GM21529 (cell line): Measurements from ENCODE around the gene B4GALT6.
A peak's percentile ranks its signal among the peaks of the same experiment; 100 is the strongest.

ENCODE experiments used
- ATAC-seq: cut with Tn5 transposase; IDR thresholded peaks from one replicate; pipeline ENCODE4 v1.9.1; 2021; ENCODE audit not compliant: unreplicated experiment

Gene B4GALT6

GRCh38 chr18:31660763-31661162, 23.6 kb downstream of the B4GALT6 start:
- no peak for ATAC-seq

DNA sequence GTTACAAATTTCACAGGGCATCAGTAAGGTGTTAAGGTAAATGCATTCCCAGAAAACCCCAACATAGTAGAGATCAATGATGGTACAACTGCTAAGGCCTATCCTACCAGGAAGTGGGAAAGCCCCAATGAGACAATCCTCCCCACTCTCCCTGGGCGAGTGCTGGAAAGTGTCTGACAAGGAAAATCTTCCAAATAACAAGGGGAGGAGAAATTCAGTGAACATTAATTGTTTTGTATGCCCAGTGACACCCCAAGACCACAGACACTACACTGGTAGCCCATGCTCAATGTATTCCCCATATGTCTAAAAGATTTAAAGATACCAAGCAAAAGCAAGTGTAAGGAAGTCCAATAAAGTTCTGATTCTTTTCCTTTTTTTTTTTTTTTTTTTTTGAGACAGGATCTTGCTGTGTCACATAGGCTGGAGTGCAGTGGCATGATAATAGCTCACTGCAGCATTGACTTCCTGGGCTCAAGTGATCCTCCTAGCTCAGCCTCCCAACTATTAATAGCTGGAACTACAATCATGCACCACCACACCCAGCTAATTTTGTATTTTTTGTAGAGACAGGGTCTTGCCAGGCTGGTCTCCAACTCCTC, 24.7 kb downstream of the B4GALT6 start:
- ATAC-seq = no peak

GRCh38 chr18:31658670-31659575, 25.5 kb downstream of the B4GALT6 start:
- ATAC-seq = peak; percentile 69

- peak; percentile 75 for ATAC-seq
These were observed 26.3 kb downstream of the B4GALT6 start for GRCh38 chr18:31657823-31658669.

- no peak for ATAC-seq
These were observed 27.6 kb downstream of the B4GALT6 start for GRCh38 chr18:31656754-31657153.

DNA sequence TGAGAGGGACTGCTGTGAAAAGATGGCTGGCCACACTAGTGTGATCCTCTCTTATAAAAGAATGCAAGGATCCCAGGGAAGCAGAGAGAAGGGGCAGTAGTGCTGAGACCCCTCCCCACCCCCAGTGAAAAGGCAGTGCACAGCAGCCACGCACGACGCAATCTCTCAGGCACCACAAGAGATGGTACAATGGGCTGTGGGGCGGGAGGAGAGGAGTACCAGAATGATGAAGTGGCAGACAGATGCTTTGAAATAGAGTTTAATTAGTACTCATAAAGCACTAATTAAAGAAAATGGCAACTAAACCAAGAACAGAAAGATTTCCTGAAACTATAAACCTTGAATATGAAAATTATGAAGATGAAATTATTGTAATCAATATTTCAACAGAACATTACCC, 29.0 kb downstream of the B4GALT6 start:
- ATAC-seq = no peak

DNA sequence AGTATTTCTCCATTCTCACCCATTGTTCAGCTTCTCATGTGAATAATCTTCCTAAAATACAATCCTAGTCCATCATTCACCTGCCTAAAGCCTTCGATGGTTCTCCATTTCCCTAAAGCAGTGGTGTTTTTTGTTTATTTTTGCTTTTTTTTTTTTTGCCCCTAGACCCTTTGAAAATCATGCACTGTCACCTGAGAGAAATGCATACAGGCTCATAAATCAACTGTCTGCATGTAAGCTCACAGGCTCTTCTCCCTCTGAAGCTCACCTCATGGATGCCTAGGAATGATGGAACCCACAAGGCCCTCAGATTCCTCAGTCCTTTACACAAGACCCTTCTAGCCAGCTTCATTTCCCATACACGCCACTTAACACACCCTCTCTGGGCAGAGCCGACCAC, 31.5 kb downstream of the B4GALT6 start:
- ATAC-seq = no peak

DNA sequence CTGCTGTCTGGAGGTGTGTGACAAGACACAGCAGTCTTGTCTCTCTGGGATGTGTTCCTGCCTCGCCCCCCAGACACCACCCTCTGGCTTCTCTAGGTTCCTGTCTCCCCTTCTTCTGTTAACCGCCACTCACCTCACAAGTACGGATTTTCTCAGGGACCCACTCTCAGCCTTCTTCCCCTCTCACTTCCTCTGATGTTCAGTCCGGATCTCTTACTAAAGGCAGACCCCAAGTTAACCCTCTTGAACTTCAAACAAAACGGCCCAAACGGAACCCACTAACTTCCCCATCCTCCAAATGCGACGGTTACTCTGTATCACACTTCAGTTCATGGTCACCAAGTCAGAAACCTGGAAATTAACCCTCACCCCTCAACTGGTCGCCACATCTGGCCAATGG, 32.0 kb downstream of the B4GALT6 start:
- ATAC-seq = no peak

GRCh38 chr18:31651369-31651768, 33.0 kb downstream of the B4GALT6 start:
- ATAC-seq = no peak

DNA sequence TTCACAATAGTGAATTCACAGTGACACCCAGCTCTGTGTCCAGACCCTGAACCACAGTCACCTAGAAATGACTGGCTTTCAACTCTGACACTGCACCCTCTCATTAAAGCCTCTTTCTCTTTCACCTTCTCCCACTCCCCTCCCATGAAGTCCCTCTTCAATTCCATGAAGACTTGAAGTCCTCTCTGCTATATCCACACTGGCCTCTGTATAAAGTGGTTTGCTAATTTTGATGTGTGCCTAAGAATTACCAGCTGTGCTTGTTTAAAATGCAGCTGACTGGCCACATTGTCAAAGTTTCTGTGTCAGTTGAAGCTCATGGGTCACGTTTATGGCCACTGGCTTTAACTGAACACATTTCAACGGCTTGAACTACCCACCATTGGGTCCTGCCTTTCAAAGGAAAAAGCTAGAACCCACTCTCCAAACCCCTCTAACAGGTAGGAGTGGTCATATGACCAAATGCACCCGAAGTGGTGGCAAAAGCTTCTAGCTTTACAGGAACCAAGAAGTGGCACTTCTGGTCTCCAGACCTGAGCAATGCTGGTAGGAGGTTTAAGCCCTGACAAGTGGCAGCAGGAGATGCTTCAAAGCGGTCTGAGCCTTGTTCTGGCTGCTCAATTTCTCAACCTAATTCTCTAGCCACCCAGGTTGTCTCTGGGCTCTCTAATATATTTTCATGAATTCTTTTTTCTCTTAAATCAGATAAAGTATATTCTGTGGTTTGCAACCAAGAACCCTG, 34.2 kb downstream of the B4GALT6 start:
- peak; percentile 52 for ATAC-seq

DNA sequence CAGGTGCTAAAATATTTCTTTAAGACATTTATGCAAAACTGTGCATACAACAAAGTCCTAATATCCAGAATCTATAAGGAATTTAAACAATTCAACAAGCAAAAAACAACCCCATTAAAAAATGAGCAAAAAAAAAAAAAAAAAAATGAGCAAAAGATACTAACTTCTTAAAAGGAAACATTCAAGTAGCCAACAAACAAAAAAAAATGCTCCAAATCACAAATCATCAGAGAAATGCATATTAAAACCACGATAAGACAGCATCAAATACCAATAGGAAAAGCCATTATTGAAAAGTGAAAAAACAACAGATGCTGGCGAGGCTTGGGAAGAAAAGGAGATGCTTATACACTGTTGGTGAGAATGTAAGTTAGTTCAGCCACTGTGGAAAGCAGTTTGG, 34.9 kb downstream of the B4GALT6 start:
- ATAC-seq = no peak

DNA sequence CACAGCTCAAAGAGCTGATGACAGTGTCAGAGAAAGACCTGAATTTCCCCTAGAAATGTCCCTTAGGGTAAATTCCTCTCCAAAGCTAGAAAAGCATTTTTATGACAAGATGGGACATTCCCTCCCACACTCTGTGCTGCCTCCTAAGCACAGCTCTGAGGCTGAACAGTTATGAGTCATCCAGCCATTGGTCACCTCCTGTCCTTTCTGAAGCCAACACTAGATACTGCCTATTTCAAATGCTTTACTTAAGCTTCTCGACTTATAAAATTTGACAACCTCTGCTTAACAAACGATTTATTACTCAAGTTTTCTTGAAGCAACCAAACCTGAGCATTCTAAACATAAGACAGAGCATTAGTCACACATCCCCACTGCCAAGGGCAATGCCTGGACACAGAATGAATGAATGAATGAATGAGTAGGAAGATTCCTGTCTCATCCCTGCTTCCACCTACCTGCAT, 35.4 kb downstream of the B4GALT6 start:
- ATAC-seq = peak; percentile 74

- ATAC-seq = no peak
These were observed 35.9 kb downstream of the B4GALT6 start for GRCh38 chr18:31648458-31648857.

DNA sequence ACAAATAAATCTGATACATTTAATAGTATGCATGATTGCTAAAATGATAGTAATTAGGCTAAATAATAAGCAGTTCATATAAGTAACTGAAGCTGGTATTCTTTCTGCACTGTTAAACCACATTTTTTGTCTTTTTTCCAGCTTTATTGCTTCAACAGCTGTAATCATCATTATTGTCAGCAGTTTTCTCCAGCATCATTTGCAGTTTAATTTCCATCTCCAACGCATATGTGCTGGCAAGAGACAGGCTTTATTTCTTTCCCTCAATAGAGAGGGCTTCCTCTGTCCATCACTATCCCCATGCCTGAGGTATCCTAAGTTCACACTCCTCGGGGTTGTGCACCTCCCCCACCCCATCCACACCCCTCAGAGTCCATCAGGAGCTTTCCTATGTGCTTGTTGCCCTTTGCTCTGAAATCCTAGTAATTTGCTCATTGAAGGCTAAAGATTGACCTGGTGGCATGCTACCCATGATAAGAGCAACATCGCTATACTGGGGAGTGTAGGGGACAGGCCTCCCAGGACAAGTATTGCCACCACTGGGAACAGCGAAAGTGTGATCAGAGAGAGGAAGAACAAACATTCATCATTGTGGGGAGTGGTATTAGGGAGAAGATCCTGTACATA, 37.1 kb downstream of the B4GALT6 start:
- ATAC-seq = no peak

GRCh38 chr18:31646332-31647126, 37.9 kb downstream of the B4GALT6 start:
- ATAC-seq = peak; percentile 32

DNA sequence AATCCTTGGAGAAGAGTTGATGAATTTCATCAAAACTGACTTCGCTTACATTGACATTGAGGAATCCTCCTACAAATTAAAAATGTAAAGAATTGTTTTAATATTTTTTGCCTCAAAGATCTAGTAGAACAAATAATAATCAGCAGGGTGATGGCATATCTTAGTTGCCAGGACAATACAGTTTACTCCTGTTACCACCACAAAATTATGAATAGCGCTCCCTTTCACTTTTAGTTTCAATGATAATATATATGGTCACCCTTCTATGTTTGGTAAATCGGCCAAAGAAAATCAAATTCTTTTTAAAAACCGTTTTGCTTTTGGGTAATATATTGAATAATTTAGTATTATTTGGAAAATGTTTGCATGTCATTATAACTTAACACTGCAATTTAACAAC, 39.0 kb downstream of the B4GALT6 start:
- ATAC-seq = no peak

- no peak for ATAC-seq
These were observed 41.4 kb downstream of the B4GALT6 start for GRCh38 chr18:31643003-31643402.

DNA sequence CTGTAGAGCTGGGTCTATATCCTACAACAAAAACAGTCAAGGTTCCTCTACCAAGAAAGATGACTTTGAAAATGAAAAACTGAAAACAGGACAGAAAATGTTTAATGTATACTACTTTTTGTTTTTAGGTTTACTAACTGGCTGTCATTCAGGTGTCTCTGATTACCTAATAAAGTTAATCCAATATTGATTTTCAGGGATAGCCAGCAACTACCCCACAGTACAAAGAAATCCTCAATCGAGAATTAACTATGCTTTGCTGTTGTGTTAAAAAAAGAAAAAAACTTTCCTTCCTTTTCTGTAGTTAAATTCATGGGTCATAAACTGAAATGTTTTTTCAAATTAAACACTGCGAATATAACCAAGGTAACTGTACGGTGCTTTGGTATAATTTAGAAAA, 46.9 kb downstream of the B4GALT6 start:
- ATAC-seq = no peak

GRCh38 chr18:31636387-31636786, 48.0 kb downstream of the B4GALT6 start:
- ATAC-seq = no peak

DNA sequence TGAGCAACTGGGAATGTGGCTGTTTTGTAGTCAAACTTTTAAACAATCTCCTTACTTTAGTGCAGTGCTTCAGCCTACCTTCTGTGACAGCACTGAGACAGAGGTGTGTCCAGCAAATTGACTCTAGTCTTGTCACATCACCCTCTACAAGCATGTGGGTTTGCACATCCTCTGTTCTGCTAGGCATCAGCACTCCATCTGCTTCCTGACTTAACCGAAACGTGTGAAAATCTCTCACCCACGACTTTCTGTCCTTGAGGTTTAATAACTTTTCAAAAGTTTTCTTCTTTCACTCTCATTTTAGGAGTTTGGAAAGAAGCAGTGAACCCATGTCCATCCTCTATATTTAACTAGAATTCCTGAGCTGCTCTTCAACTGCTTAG, 50.1 kb downstream of the B4GALT6 start:
- peak; percentile 99 for ATAC-seq
